Esophagus muscularis mucosa (tissue), 2 donors: ENCODE results near the gene FADS6.

ENCODE experiments used
- EP300 ChIP-seq: sonication (generic); formaldehyde crosslinking; IDR thresholded peaks from one replicate; pipeline ENCODE4 v1.6.1; 2017; ENCODE audit warnings: antibody characterized with exemption
- POLR2A ChIP-seq: fragments of 450-650 bp; IDR thresholded peaks from one replicate; pipeline ENCODE4 v1.6.1; 2017; ENCODE audit warnings: antibody characterized with exemption, moderate library complexity, mild to moderate bottlenecking, low read depth

GRCh38 chr17:74874615-74875037 lies 18.8 kb downstream of the FADS6 start:
- no peak for TF ChIP-seq EP300
- TF ChIP-seq POLR2A: no peak
